Muscle layer of duodenum (tissue), 2 donors: Measurements from ENCODE around the gene CADM2.

ENCODE experiments used
- H3K27ac ChIP-seq: one replicate; pipeline ENCODE4 v1.7.0; 2013; ENCODE audit warnings: mild to moderate bottlenecking, low read length
- H3K27me3 ChIP-seq: one replicate; pipeline ENCODE4 v1.7.0; 2013; ENCODE audit warnings: low read depth, mild to moderate bottlenecking, control low read depth, low read length
- H3K36me3 ChIP-seq, 2 donors: one replicate each; pipeline ENCODE4 v1.7.0; 2013; ENCODE audit warnings: low read length in 2 of 2, control low read depth in 1 of 2, mild to moderate bottlenecking in 1 of 2; ENCODE audit not compliant: insufficient read depth in 2 of 2, control insufficient read depth in 1 of 2
- H3K4me1 ChIP-seq, 2 donors: one replicate each; pipeline ENCODE4 v1.7.0; 2013; ENCODE audit warnings: low read length in 2 of 2, mild to moderate bottlenecking in 2 of 2, control low read depth in 1 of 2, moderate library complexity in 1 of 2; ENCODE audit not compliant: insufficient read depth in 2 of 2, control insufficient read depth in 1 of 2
- H3K4me3 ChIP-seq, 2 donors: one replicate each; pipeline ENCODE4 v1.7.0; 2013; ENCODE audit warnings: low read length in 2 of 2, low read depth in 1 of 2, mild to moderate bottlenecking in 1 of 2
- H3K9me3 ChIP-seq, 2 donors: one replicate each; pipeline ENCODE4 v1.7.0; 2013; ENCODE audit warnings: low read length in 2 of 2, control low read depth in 1 of 2, mild to moderate bottlenecking in 1 of 2; ENCODE audit not compliant: control insufficient read depth in 1 of 2
- donor health status: healthy.

Gene CADM2

DNA sequence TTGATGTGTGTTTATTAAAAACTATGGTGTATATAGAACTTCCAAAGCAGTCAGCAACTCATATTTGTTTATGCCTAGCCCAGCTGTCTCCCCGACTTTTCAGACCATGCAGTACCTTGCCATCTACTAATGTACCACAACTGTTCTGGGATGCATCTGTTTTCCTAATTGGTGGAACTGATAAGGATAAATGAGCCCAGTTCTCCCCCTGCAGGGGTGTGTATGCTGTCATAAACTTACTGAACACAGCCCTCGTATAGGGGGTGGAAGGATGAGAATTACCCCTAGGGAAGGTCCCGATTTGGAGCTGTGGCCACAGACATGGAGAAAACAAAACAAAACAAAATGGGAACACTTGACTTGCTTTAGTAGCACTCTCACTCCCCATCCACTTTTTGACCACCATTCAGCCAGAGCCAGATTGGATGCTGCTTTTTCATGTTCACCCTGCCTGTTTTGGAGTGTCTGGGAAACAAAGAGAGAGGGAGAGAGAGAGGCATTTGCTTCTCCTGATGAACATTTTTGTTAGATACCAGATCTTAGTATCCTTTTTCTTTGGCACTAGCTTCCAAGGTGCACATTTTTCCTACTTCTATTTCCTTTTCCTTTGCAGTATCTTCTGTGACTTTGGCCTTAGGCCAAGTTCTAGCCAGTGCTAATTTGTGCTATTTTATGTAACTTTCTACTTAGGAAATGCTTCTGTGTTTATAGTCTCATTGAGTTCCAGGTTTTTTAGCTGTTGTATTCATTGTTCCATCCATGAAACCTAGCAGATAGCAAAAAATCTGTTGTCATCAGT is 29.1 kb downstream of the CADM2 start:
- H3K4me3 ChIP-seq = no peak overlapping the region
- H3K9me3 ChIP-seq = no peaks in the 10 kb centered on the region

DNA sequence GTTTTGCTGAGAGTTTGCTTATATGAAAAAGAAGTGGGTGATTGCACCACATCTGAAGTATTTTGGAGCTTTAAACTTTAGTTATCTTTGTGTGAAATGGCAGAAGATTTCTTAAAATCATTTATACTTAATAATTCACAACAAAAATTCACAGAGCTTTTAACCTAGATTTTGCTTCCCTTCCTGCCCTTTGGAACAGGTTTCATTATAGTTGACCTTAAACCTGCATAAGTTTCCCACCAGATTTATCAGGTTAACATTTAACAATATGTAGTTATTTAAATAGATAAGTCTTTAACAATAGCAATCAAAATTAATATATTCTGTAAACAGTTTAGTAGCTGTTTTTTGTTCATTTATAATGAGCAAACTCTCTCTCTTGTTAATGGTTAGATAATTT is 30.3 kb downstream of the CADM2 start:
- no peaks in the 10 kb centered on the region for H3K9me3 ChIP-seq
- no peaks in the 10 kb centered on the region for H3K36me3 ChIP-seq
- H3K4me1 ChIP-seq = no peaks in the 10 kb centered on the region
- H3K27me3 ChIP-seq = no peaks in the 10 kb centered on the region
- no peak overlapping the region for H3K4me3 ChIP-seq
- no peak overlapping the region for H3K27ac ChIP-seq

More for the DNA sequence above, 29.1 kb downstream of the CADM2 start:
- no peaks in the 10 kb centered on the region for H3K4me1 ChIP-seq
- no peaks in the 10 kb centered on the region for H3K27me3 ChIP-seq
- H3K27ac ChIP-seq = no peak overlapping the region
- H3K36me3 ChIP-seq = no peaks in the 10 kb centered on the region

DNA sequence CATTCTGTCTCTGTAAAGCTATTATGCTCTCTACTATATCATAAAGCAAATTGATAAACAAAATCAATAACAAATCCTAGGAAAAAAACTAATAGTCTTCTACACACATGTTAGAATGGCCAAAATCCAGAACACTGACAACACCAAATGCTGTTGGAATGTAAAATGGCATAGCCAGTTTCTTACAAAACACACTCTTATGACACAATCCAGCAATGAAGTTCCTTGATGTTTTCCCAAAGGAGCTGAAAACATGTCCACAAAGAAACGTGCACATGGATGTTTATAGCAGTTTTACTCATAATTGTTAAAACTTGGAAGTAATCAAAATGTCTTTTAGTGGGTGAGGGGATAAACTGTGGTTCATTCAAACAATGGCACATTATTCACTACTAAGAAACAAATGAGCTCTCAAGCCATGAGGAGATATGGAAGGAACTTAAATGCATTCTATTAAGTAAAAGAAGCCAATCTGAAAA is 32.7 kb downstream of the CADM2 start:
- no peaks in the 10 kb centered on the region for H3K4me1 ChIP-seq
- H3K27me3 ChIP-seq = no peaks in the 10 kb centered on the region
- no peak overlapping the region for H3K27ac ChIP-seq
- no peaks in the 10 kb centered on the region for H3K9me3 ChIP-seq
- H3K4me3 ChIP-seq = no peak overlapping the region
- H3K36me3 ChIP-seq = no peaks in the 10 kb centered on the region

DNA sequence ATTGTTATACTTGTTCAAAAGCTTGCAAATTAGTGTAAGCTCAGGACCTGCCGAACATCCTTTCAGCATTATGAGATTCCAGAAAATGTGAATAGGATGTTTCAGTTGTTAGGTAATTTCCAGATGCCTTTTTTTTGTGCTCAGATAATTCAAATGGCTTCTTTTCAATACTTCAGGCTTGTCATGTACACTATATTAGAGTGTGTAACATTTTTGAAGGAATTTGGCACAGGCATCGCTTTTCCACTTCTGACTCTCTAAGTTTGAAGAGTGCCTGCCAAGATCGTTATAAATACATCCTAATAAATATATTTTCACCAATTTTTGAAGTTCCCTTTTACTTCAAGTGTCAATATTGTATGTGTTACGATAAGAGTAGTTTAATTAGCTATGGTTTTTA is 35.2 kb downstream of the CADM2 start:
- no peaks in the 10 kb centered on the region for H3K9me3 ChIP-seq
- H3K4me1 ChIP-seq = no peaks in the 10 kb centered on the region
- no peak overlapping the region for H3K27ac ChIP-seq
- H3K36me3 ChIP-seq = no peaks in the 10 kb centered on the region
- H3K27me3 ChIP-seq = no peaks in the 10 kb centered on the region
- no peak overlapping the region for H3K4me3 ChIP-seq

DNA sequence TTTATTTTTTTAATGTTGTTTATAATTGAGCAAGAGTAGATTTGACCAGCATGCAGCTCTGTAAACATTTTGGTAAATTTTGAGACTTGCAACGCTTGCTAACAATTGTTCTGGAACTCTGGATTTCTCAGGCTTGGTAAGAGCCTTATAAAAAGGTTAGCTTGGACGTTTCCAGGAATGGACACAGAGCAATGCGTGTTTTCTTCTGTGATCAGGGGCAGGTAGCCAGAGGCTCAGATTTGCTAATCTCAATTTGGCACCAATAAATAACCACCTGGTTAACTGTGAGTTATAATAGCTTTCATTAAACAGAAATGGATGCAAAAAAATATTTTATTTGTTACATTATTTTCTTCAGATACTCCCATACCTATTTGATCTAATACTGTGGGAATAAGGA is 39.8 kb downstream of the CADM2 start:
- Histone ChIP-seq H3K27ac (no peak overlapping the region), H3K4me3 (no peak overlapping the region), H3K9me3 (no peaks in the 10 kb centered on the region), H3K36me3 (no peaks in the 10 kb centered on the region), H3K4me1 (no peaks in the 10 kb centered on the region), H3K27me3 (no peaks in the 10 kb centered on the region)

DNA sequence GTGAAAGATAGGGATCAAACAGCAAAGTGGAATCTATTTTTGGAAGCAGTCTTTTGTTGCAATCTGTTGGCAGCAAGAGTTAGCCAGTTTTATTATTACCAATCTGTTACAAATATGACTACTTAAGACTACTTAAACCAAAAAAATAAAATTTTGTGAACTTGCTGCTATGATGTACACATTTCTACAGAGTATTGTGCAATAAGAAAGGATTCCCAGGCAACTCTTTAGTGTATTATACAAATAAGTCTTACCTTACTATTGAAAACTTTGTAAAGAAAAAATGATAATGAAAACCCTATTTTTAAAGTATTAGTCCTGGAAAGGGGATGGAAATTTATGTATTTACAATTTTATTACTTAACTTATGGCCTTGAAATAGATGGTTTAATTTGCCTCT is 44.7 kb downstream of the CADM2 start:
- Histone ChIP-seq H3K27ac (no peak overlapping the region), H3K36me3 (no peaks in the 10 kb centered on the region), H3K27me3 (no peaks in the 10 kb centered on the region), H3K9me3 (no peaks in the 10 kb centered on the region), H3K4me1 (no peaks in the 10 kb centered on the region), H3K4me3 (no peak overlapping the region)

DNA sequence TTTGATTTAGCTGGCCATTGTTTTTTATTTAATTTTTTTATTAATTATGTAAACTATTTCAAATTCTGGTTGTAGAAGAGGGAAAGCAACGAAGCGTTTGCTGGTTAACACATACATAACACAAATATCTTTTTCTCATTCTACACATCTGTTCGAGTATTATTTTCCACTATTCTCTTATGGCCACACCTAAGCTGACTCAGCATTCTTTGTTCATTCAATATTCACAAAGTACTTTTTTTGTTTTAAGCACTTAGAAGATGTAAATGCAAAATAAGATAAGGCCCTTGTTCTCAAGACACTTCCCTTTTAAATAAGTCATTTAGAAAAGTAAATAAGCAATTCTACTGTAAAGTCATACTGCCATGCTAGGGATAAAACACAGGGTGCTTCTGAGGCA is 45.4 kb downstream of the CADM2 start:
- H3K27ac ChIP-seq = no peak overlapping the region
- no peaks in the 10 kb centered on the region for H3K36me3 ChIP-seq
- no peaks in the 10 kb centered on the region for H3K4me1 ChIP-seq
- no peak overlapping the region for H3K4me3 ChIP-seq
- no peaks in the 10 kb centered on the region for H3K27me3 ChIP-seq
- H3K9me3 ChIP-seq = no peaks in the 10 kb centered on the region

DNA sequence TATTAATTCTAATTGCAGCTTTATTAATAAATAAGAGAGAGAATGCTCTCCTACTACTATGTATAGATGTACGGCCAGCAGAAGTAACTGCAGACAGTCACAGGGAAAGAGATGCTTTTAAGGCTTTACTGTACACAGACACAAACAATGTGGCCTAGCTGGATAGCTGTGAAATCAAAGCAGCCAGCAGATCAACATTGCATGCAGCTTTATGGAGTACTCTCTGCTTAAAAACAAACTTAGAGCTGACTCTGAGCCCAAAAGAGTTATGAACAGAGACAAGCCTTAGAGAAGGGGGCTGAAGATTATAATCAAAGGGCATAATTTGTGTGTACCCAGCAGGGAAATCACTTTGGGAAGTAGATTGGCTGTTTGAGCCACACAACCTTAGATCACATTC is 47.2 kb downstream of the CADM2 start:
- no peak overlapping the region for H3K4me3 ChIP-seq
- no peaks in the 10 kb centered on the region for H3K27me3 ChIP-seq
- H3K9me3 ChIP-seq = no peaks in the 10 kb centered on the region
- no peaks in the 10 kb centered on the region for H3K4me1 ChIP-seq
- no peak overlapping the region for H3K27ac ChIP-seq
- H3K36me3 ChIP-seq = no peaks in the 10 kb centered on the region

DNA sequence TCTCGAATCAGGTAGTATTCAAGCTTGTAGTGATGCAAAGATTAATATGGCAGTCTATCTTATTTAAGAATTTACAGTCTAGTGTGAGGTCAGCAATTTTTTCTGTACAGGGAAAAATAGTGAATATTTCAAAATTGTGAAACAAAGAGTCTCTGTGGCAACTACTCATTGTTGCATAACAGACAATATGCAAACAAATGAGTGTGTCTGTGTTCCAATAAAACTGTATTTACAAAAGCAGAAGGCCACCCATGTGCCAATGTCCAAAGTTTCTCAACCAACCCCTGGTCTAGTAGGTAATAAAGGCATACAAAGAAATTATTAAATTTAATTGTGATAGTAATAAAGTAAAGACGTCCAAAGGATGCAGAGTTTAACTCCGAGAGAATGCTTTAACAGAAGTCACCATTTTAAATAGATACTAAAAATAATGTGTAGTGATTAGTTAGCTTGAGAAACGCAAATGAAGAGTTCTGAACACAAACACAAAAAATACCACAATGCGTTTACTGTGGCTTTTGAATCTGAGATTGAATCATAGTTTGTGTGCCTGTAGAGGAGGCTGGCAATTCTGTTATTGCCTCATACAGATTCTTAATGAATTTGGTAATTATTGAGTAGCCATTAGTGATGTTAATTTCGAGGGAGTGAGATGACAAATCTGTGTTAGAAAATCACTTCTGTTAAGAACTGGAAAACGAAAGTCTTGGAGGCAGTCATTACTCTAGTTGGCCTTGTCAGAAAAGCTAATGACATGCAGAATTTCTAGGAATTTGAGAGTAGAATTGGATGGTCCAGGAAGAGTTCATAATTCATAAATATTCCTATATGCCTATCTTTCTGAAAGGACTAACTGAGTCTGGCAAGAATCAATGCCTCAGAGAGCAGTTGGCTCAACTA is 48.7 kb downstream of the CADM2 start:
- Histone ChIP-seq H3K36me3 (no peaks in the 10 kb centered on the region), H3K27me3 (no peaks in the 10 kb centered on the region), H3K27ac (no peak overlapping the region), H3K9me3 (no peaks in the 10 kb centered on the region), H3K4me1 (no peaks in the 10 kb centered on the region), H3K4me3 (no peak overlapping the region)

DNA sequence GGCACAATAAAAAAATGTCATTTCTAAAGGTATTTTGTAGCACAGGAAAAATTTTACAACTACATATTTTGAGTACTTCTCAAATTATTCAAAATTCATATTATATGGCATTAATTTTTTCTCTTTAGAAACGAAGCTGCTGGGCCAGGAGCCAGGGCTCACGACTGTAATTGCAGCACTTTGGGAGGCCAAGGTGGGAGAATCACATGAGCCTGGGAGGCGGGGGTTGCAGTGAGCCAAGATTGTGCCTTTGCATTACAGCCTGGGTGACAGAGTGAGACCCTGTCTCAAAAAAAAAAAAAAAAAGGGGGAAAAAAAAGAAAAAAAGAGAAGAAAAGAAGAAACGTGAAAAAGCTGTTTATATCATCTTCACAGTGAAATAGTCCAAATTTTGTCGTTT is 62.0 kb downstream of the CADM2 start:
- Histone ChIP-seq H3K27ac (no peak overlapping the region), H3K4me1 (no peaks in the 10 kb centered on the region), H3K36me3 (no peaks in the 10 kb centered on the region), H3K4me3 (no peak overlapping the region), H3K27me3 (no peaks in the 10 kb centered on the region), H3K9me3 (no peaks in the 10 kb centered on the region)

DNA sequence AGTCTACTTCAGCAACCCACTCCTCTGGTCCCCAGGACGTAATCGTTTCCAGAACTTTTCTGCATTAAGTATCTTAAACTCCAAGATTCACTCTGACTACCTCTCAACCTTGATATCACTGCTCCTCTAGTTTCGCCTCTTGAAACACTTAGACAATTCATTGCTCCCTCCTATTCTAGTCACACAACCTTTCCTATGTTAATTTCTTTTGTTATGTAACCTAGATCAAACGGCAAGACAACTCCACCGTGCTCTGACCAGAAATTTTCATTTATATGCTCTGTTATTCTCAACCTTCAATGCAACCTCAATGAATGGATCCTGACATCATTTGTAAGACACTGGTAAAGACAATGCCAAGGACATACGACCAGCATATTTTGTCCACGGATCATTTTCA is 71.3 kb downstream of the CADM2 start:
- Histone ChIP-seq H3K4me3 (no peak overlapping the region), H3K27ac (no peak overlapping the region), H3K36me3 (no peaks in the 10 kb centered on the region), H3K4me1 (no peaks in the 10 kb centered on the region), H3K9me3 (peaks cover 0 to 2% of the 10 kb centered on the region in 2 donors), H3K27me3 (no peaks in the 10 kb centered on the region)
